Measurements from ENCODE around the gene TENM4.

Gene TENM4

GRCh38 chr11:78783301-78783700 is 657.5 kb downstream of the TENM4 start:
- Mint-ChIP-seq H3K4me1 (no peaks in the 10 kb centered on the region), H3K4me3 (no peak overlapping the region), H3K27me3 (peaks cover 29% of the 10 kb centered on the region), H3K27ac (ENCODE audit: low read depth) (no peak overlapping the region), H3K36me3 (ENCODE audit: insufficient read depth) (peaks cover 2% of the 10 kb centered on the region), H3K9me3 (no peaks in the 10 kb centered on the region)
- ATAC-seq (replicated peaks; ENCODE audit: extremely low read depth, poor library complexity, severe bottlenecking) (no peak), DNase-seq (ENCODE audit: low spot score in 2 of 2) (no peak)

DNA sequence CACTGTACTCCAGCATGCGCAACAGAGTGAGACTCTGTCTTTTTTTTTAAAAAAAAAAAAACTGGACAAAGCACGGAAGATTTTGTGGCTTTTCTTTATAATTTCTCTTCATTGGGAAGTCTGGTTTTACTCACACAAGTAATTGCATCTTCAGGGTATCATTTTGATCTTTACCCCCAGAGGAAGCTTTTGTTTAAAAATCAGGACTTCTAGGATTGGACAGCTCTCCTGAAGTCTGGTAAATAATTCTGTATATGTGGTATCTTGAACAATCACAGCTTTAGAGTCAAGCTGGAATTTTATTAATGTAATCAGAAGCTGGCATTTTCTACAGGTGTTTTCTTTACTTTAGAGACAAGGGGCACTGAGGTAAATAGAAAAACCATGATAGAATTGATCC is 658.1 kb downstream of the TENM4 start:
- Mint-ChIP-seq H3K4me1 (no peaks in the 10 kb centered on the region), H3K9me3 (no peaks in the 10 kb centered on the region), H3K36me3 (ENCODE audit: insufficient read depth) (peaks cover 2% of the 10 kb centered on the region), H3K4me3 (no peak overlapping the region), H3K27ac (ENCODE audit: low read depth) (no peak overlapping the region), H3K27me3 (peaks cover 32% of the 10 kb centered on the region)
- DNase-seq (ENCODE audit: low spot score in 2 of 2) (no peak), ATAC-seq (replicated peaks; ENCODE audit: extremely low read depth, poor library complexity, severe bottlenecking) (no peak)

- Mint-ChIP-seq H3K36me3 (ENCODE audit: insufficient read depth) (no peaks in the 10 kb centered on the region), H3K9me3 (no peaks in the 10 kb centered on the region), H3K4me3 (no peak overlapping the region), H3K27me3 (peaks cover 27% of the 10 kb centered on the region), H3K27ac (ENCODE audit: low read depth) (no peak overlapping the region), H3K4me1 (no peaks in the 10 kb centered on the region)
- ATAC-seq (replicated peaks; ENCODE audit: extremely low read depth, poor library complexity, severe bottlenecking) (no peak), DNase-seq (ENCODE audit: low spot score in 2 of 2) (no peak)
Measured at GRCh38 chr11:78780889-78781288, 659.9 kb downstream of the TENM4 start.

- Mint-ChIP-seq H3K27ac (ENCODE audit: low read depth) (no peak overlapping the region), H3K4me3 (no peak overlapping the region), H3K4me1 (no peaks in the 10 kb centered on the region), H3K36me3 (ENCODE audit: insufficient read depth) (no peaks in the 10 kb centered on the region), H3K27me3 (peaks cover 34% of the 10 kb centered on the region), H3K9me3 (no peaks in the 10 kb centered on the region)
- DNase-seq (ENCODE audit: low spot score in 2 of 2), result no peak
- ATAC-seq (replicated peaks; ENCODE audit: extremely low read depth, poor library complexity, severe bottlenecking), result no peak
Measured at GRCh38 chr11:78773492-78773891, 667.3 kb downstream of the TENM4 start.

DNA sequence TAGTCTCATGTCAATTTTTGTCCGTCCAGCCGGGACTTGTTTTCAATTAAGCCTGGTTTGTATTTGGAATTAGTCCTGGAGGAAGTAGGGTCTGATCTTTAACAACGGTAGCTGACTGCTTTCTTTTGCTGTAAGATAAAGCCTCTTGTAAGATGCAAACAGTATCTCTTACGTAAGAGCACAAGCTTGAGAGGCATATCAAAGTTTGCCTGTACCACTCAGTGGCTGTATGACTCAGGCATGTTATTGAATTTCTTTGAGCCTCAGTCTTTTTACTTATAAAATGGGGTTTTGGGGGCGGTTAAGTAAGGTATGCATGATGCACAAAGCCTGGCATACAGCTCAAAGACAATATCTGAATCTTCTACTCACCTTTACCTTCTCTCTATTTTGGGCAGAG is 667.8 kb downstream of the TENM4 start:
- Mint-ChIP-seq H3K27me3 (peaks cover 30% of the 10 kb centered on the region), H3K9me3 (no peaks in the 10 kb centered on the region), H3K4me3 (no peak overlapping the region), H3K4me1 (no peaks in the 10 kb centered on the region), H3K27ac (ENCODE audit: low read depth) (no peak overlapping the region), H3K36me3 (ENCODE audit: insufficient read depth) (no peaks in the 10 kb centered on the region)
- ATAC-seq (replicated peaks; ENCODE audit: extremely low read depth, poor library complexity, severe bottlenecking), result no peak
- DNase-seq (ENCODE audit: low spot score in 2 of 2), result no peak

DNA sequence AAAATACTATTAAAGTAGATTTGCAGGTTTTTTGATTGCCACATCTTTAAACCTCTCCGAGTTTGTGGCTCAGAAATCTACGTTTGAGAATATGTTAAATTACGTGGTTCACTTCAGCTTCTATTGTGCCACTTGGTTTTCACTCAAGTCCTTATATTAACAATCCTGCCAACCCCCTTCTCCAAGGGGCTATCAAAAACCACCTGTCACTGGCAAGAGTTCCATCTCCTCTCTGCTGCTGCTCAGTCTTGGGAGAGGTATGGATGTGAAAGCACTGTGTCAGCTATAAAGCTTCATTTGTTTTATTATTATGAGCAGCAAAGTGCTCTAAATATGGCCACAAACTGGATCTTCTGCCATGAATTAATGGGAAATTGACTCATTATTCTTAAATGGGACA is 668.6 kb downstream of the TENM4 start:
- no peak overlapping the region for H3K4me3 Mint-ChIP-seq
- no peaks in the 10 kb centered on the region for H3K9me3 Mint-ChIP-seq
- H3K36me3 Mint-ChIP-seq (ENCODE audit: insufficient read depth), result no peaks in the 10 kb centered on the region
- peaks cover 29% of the 10 kb centered on the region for H3K27me3 Mint-ChIP-seq
- ATAC-seq (replicated peaks; ENCODE audit: extremely low read depth, poor library complexity, severe bottlenecking) (no peak), DNase-seq (ENCODE audit: low spot score in 2 of 2) (no peak)
- no peak overlapping the region for H3K27ac Mint-ChIP-seq (ENCODE audit: low read depth)
- no peaks in the 10 kb centered on the region for H3K4me1 Mint-ChIP-seq

DNA sequence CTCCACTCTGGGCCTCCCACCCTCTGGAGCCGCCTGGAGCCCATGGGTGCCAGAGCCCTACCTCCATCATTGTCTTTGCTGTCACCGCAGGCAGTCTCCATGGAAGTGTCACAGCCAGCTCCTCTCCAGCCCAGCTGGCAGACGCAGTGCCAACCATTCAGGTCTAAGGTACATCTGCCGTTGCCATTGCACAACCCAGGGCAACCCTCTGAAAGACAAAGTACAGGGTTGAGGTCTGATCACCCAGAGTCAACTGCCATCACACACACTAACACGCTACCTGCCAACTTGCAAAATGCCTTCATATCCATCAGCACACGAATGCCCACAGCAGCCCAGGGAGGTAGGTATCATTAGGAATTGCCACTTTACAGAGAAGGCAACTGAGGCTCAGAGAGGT is 669.9 kb downstream of the TENM4 start:
- H3K4me1 Mint-ChIP-seq, result no peaks in the 10 kb centered on the region
- no peak for ATAC-seq (replicated peaks; ENCODE audit: extremely low read depth, poor library complexity, severe bottlenecking)

DNA sequence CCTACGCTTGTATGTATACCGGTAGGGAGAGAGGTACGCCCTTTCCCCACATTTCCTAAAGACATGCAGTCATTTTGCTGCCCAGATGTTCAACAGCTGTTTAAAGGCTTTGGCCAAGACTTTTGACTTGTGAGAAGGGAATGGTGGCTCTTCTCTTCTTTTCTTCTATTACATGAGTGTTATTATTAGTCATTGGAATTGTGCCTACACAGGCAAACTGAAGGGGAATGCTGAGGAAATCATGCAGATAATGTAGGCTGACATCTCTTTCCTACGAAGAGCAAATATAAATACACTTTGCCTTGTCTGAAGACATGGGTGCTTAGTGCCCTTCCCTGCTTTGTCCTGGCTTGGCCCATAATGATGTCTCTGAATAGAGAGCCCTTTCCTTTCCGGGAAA is 671.9 kb downstream of the TENM4 start:
- Mint-ChIP-seq H3K36me3 (ENCODE audit: insufficient read depth) (no peaks in the 10 kb centered on the region), H3K9me3 (no peaks in the 10 kb centered on the region), H3K4me3 (no peak overlapping the region), H3K4me1 (no peaks in the 10 kb centered on the region), H3K27ac (ENCODE audit: low read depth) (no peak overlapping the region), H3K27me3 (peaks cover 45% of the 10 kb centered on the region)
- ATAC-seq (replicated peaks; ENCODE audit: extremely low read depth, poor library complexity, severe bottlenecking), result no peak
- DNase-seq (ENCODE audit: low spot score in 2 of 2), result no peak

More for the DNA sequence above, 669.9 kb downstream of the TENM4 start:
- no peak overlapping the region for H3K4me3 Mint-ChIP-seq
- DNase-seq (ENCODE audit: low spot score in 2 of 2), result no peak
- H3K9me3 Mint-ChIP-seq, result no peaks in the 10 kb centered on the region
- no peaks in the 10 kb centered on the region for H3K36me3 Mint-ChIP-seq (ENCODE audit: insufficient read depth)
- no peak overlapping the region for H3K27ac Mint-ChIP-seq (ENCODE audit: low read depth)
- H3K27me3 Mint-ChIP-seq, result peaks cover 29% of the 10 kb centered on the region

GRCh38 chr11:78768345-78768744 is 672.5 kb downstream of the TENM4 start:
- Mint-ChIP-seq H3K4me1 (no peaks in the 10 kb centered on the region), H3K27ac (ENCODE audit: low read depth) (no peak overlapping the region), H3K4me3 (no peak overlapping the region), H3K27me3 (peaks cover 45% of the 10 kb centered on the region), H3K36me3 (ENCODE audit: insufficient read depth) (no peaks in the 10 kb centered on the region), H3K9me3 (no peaks in the 10 kb centered on the region)
- no peak for DNase-seq (ENCODE audit: low spot score in 2 of 2)
- ATAC-seq (replicated peaks; ENCODE audit: extremely low read depth, poor library complexity, severe bottlenecking), result no peak

DNA sequence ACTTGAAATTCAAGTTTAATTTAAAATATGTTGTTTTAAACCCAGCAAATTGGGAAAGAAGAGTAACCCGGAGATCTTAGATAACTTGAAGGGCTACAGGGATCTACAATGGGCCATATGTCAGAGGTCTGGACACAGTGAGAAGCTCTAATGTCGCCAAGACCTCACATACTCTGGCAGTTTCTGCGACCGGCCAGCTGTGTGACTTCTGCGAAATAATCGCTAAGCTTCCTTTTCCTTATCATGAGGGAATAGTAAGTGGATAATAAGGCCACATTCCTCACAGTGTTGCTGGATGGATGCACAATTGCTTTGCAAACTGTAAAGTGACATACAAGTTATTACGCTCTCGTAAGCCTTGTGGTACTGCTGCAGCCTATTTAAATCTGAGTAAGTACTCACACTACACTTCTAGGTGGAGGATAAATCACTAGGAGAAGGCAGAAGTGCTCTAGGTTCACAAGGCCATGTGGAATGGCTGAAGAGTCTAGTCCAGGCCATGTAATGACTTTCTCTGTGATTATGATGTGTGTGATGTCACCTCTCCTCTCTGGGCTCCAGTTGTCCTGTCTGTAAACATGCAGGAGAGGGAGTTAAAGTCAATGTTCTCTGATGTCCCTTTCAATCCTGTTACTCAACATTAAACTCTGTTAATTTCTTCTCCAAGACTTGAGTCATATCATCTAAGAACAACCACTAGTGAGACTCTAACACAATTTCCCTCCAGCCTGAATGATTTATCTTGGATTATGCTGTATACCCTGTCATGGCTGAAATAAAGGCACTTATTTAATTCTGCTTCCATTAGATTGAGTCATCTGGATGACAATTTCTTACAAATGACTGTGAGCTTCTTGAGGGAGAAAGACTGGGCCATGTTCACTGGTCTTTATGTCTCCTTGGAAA is 673.5 kb downstream of the TENM4 start:
- no peaks in the 10 kb centered on the region for H3K36me3 Mint-ChIP-seq (ENCODE audit: insufficient read depth)

GRCh38 chr11:78764946-78765345 is 675.9 kb downstream of the TENM4 start:
- Mint-ChIP-seq H3K4me1 (no peaks in the 10 kb centered on the region), H3K27me3 (peaks cover 39% of the 10 kb centered on the region), H3K36me3 (ENCODE audit: insufficient read depth) (no peaks in the 10 kb centered on the region), H3K27ac (ENCODE audit: low read depth) (no peak overlapping the region), H3K9me3 (no peaks in the 10 kb centered on the region), H3K4me3 (no peak overlapping the region)
- DNase-seq (ENCODE audit: low spot score in 2 of 2) (no peak), ATAC-seq (replicated peaks; ENCODE audit: extremely low read depth, poor library complexity, severe bottlenecking) (no peak)

More for the DNA sequence above, 673.5 kb downstream of the TENM4 start:
- no peak for DNase-seq (ENCODE audit: low spot score in 2 of 2)
- Mint-ChIP-seq H3K27me3 (peaks cover 45% of the 10 kb centered on the region), H3K4me1 (no peaks in the 10 kb centered on the region), H3K4me3 (no peak overlapping the region), H3K27ac (ENCODE audit: low read depth) (no peak overlapping the region), H3K9me3 (no peaks in the 10 kb centered on the region)
- no peak for ATAC-seq (replicated peaks; ENCODE audit: extremely low read depth, poor library complexity, severe bottlenecking)

DNA sequence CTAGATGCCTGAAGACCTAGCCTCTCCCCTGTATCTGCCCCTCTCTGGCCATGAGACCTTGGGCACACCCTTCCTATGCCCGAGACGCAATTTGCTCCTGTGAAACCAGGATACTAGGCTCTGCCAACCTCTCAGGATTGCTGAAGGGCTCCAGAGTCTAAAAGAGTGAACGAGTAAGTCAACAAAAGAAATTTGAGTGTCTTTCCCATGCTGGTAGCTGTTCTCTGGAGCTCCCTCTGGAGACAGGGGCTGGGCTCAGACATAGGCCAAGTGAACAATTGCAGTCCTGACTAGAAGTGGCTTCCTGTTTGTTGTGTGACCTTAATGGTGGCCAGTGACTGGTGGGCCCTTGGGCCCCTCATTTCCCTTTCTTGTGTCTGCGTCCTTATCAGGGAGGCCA is 677.2 kb downstream of the TENM4 start:
- Mint-ChIP-seq H3K9me3 (no peaks in the 10 kb centered on the region), H3K4me1 (no peaks in the 10 kb centered on the region), H3K27ac (ENCODE audit: low read depth) (no peak overlapping the region), H3K4me3 (no peak overlapping the region), H3K36me3 (ENCODE audit: insufficient read depth) (no peaks in the 10 kb centered on the region), H3K27me3 (peaks cover 27% of the 10 kb centered on the region)
- DNase-seq (ENCODE audit: low spot score in 2 of 2) (no peak), ATAC-seq (replicated peaks; ENCODE audit: extremely low read depth, poor library complexity, severe bottlenecking) (no peak)

DNA sequence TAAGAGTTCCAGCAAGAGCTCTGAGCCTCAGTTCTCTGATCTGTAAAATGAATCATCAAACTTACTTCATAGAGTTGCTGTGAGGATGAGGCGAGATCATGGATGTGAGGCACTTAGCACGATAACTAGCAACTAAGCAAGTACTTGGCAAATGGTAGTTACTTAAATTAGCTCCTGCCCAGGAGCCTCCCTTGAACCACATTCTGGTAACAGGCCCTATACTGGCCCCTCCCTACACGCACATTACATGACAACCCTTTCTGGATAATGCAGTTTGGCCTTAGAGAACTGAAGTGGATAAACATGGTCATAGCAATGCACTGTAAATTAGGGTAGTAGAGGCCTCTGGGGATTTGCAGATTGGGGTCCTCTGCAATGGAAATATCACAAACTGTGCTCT is 678.7 kb downstream of the TENM4 start:
- DNase-seq (ENCODE audit: low spot score in 2 of 2) (no peak), ATAC-seq (replicated peaks; ENCODE audit: extremely low read depth, poor library complexity, severe bottlenecking) (no peak)
- no peak overlapping the region for H3K27ac Mint-ChIP-seq (ENCODE audit: low read depth)

More for the DNA sequence above, 678.7 kb downstream of the TENM4 start:
- no peak overlapping the region for H3K4me3 Mint-ChIP-seq
- H3K36me3 Mint-ChIP-seq (ENCODE audit: insufficient read depth), result no peaks in the 10 kb centered on the region
- peaks cover 26% of the 10 kb centered on the region for H3K27me3 Mint-ChIP-seq
- no peaks in the 10 kb centered on the region for H3K4me1 Mint-ChIP-seq
- H3K9me3 Mint-ChIP-seq, result no peaks in the 10 kb centered on the region

Measured in central memory CD8-positive, alpha-beta T cell (primary cell).